HG02642 (cell line): ENCODE data around the gene CUL4B.
A peak's percentile ranks its signal among the peaks of the same experiment; 100 is the strongest.
"Not testable (repeated sequence)": the region's sequence is repeated elsewhere in the genome, so short reads cannot be mapped to it uniquely, and the experiment has no call there.

Source experiments
- ATAC-seq: cut with Tn5 transposase; IDR thresholded peaks from one replicate; pipeline ENCODE4 v1.9.1; 2021; ENCODE audit warnings: mild to moderate bottlenecking; ENCODE audit not compliant: unreplicated experiment, poor library complexity

CUL4B gene

DNA sequence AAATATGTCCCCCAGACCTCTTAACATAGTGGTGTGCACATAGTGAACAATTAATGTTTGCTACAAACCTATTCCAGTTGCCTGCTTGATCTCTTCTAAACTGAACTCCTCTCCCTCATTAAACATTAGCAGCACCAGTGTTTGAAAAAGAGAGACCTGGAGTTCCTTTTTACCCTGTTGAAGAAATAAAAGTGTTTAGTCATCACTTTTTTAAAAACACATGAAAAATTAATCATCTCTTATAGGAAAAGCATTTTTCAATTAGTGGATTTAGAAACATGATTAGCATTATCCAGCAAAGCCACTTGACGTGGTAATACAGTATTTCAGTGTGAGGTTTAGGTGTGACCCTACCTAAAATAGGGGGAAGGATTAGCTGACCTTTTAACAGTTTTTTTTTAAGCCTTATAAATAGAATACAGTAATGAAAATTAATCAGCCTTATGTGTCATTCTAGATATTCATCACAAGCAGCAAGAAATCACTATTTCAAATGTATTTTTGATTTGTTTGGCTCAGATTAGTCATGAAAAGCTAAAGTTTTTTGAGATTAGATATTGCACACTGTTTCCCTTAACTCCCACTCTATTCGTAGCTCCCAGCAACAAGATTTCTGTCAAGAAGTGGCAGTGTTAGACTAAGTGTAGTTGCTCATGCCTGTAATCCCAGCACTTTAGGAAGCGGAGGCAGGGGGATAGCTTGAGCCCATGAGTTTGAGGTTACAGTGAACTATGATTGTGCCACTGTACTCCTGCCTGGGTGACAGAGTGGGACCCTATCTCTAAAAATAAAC lies 26.2 kb downstream of the CUL4B start:
- ATAC-seq: no peak

DNA sequence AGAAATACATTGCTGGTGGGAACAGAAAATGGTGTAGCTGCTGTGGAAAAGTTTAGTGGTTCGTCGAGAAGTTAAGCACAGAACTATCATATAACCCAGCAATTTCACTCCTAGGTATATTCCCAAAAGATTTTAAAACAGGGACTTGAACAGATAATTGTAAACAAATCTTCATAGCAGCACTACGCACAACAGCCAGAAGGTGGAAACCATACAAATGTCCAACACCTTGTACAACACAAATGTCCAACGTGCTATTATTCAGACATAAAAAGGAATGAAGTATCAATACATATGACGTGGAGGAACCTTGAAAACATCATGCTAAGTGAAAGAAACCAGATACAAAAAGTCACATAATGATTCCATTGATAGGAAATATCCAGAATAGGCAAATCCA lies 37.9 kb downstream of the CUL4B start:
- ATAC-seq: no peak

- no peak for ATAC-seq
These were observed 42.8 kb downstream of the CUL4B start for GRCh38 chrX:120517936-120518335.

DNA sequence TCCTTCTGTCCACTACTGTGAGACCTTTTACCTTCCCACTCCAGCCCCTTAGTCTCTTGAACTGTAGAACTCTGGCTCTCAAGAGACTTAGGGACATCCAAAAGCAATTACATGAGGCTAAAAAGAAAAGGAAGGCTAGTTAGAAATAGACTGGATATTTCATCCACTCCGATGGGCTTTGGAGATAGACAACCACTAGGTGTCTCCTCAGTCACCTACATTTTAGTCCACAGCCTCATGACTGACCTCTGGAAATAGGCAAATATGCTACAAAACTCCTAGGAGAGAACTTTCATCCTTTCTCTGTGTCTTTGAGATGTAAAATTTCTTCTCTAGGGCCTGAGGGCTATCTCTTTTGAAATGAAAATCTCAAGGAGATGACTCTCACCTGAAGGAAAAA lies 46.5 kb downstream of the CUL4B start:
- no peak for ATAC-seq

- ATAC-seq: no peak
These were observed 48.1 kb downstream of the CUL4B start for GRCh38 chrX:120512627-120513026.

- no peak for ATAC-seq
These were observed 48.5 kb downstream of the CUL4B start for GRCh38 chrX:120512222-120512621.

DNA sequence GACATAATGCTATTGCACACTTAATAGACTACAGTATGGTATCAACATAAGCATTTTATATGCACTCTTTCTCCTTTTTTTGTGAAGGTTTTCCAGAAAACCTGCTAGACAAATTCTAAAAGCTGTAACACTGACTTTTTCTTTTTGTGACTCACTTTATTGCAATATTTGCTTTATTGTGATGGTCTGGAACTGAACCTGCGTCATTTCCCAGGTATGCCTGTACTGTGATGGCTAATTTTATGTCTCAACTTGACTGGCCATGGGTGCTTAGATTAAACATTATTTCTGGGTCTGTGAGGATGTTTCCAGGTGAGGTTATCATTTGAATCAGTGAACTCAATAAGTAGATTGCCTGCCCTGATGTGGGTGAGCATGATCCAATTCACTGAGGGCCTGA lies 56.2 kb downstream of the CUL4B start:
- ATAC-seq: no peak

GRCh38 chrX:120499301-120500072 lies 61.3 kb downstream of the CUL4B start:
- ATAC-seq: no peak

GRCh38 chrX:120490119-120490518 lies 70.6 kb downstream of the CUL4B start:
- not testable (repeated sequence) for ATAC-seq

DNA sequence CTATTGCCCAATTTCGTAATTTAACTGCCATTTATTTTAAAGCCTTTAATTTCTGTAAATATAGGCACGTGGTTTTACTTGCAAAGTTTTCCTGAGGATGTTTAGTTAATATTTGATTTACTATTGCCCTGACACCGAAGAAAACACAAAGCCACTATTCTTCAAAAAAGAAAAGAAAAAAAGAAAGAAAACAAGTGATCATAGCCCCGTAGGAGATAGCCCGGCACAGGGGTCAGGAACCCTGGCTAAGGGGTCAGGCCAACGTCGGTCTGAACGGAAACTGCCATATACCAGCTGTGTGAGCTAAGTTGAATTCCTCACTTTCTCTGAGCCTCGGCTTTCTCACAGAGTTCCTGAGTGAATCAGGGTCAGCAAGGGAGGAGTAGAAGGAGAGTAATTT lies 74.0 kb downstream of the CUL4B start:
- no peak for ATAC-seq

DNA sequence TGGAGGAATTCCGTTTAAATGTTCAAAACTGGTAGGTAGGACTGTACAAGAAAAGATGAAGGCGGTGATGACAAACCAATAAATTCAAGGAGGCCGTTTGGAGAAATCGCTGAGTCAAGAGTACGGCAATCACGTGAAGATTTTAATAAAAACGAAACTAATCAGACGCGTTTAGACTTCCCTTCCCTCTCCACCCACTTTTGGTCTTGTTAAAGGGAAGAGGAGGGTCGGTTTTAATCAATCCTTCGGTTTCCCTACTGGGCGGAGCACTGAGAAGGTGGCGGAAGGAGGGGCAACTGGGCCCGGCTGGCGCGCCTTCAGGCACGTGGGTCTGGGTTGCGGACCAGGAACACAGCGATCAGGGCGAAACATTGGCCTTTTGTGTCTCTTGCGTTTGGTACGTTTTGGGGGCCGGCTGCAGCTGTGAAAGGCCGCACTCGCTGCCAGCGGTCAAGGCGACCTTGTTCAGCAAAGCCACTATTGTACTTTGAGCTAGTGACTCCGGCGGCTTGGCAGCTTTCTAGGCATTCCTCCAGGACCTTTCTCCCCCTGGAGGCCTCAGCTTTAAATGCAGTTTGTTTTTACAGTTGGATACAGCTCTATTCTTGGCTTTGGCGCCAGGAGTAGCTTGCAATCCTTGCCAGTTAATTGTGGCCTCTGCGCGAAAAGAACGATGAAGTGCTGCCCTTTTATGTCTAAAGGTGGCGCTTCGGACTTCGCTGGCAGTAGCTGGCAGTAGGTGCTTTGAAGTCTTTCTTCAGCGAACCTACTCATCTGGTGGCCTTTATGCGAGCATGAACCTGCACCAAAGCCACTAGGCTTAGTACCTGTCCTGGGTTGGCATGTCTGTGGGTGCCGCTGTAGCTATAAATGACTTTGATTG lies 74.9 kb downstream of the CUL4B start:
- peak; percentile 90 for ATAC-seq

DNA sequence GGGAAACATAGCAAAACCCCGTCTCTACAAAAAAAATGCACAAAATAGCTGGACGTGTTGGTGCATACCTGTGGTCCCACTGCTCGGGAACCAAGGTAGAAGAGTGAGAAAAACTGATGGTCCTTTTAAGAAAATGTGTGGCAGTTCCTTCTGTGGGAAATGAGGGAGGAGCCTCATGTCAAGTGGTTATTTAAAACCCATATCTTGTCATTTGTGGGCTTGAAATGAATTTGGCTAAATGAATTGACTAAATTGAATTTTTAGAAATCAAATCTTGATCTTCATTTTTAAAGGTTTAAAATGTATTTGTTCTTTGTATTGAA lies 75.5 kb downstream of the CUL4B start:
- ATAC-seq: peak; percentile 10

GRCh38 chrX:120477453-120477852 lies 83.3 kb downstream of the CUL4B start:
- no peak for ATAC-seq

DNA sequence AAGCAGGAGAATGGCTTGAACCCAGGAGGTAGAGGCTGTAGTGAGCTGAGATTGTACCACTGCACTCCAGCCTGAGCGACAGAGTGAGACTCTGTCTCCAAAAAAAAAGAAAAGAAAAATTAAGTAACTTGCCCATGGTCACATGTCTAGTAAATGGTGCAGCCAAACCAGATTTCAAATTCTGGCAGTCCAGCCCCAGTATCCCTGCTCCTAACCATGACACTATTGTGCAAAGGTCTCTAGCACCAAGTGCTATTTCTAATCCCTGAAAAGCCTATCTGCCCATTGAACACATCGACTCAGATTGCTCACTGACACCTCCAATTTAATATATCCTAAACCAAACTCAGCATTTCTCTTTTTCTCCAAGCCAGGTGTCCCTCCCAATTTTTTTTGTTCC lies 84.0 kb downstream of the CUL4B start:
- no peak for ATAC-seq

GRCh38 chrX:120475447-120475846 lies 85.3 kb downstream of the CUL4B start:
- not testable (repeated sequence) for ATAC-seq
